ENCODE results near the gene MIP. TPM values are rescaled to one million over a fixed set of nuclear protein-coding genes. Genes with fewer than 3 reads are reported as not detected.
A peak's percentile ranks its signal among the peaks of the same experiment; 100 is the strongest.
"Not testable (repeated sequence)": the region's sequence is repeated elsewhere in the genome, so short reads cannot be mapped to it uniquely, and the experiment has no call there.

MIP gene
- total RNA-seq = 0.48 TPM
- long read RNA-seq = 0 reads

DNA sequence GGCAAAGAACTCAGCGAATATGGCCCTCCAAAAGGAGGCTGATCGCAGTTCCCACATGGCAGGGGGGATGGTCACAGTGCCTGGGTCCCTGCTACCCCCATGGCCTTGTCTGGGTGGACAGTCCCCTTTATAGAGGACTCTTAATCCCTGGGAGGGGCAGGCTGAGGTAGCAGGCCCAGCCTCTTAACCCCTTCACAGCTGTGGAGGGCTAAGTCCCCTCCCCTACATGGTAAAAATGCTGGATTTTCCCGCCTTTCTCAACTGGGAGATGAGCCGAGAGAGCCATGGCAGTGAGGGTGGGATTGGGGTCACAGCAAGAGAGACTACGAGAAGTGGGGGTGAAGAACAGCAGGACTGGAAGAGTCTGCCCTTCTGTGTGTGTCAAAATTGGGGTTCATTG, at the start of gene MIP:
Gene MIP (minus strand): TSS at position 101 of the 400 bp plus-strand sequence. CDS start 44 bp downstream, at position 57.
- intact Hi-C loops (cut with DNase I) = no loop called here
- no peak for DNase-seq (ENCODE audit: low spot score)

DNA sequence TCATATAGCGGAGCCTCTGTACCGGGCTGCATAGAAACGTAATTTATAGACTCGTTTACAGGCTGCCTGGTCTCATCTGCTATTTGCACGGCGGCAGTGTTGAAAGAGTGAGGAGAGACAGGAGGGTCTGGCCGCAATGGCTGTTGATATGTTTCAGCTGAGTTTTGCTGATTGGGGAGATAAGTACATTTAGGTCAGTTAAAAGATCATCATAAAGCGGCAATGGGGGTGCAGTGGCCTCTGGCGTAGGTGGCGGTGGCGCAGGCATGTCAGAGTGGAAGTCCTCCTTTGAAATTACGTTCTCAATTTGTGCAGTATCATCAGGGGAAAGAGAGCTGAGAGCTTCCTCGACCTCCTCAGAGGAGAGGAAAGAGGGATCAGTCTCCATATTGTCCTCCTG, 45.4 kb upstream of the MIP start:
- DNase-seq (ENCODE audit: low spot score) = peak; percentile 27
- intact Hi-C loops (cut with DNase I) = not testable (repeated sequence)

DNA sequence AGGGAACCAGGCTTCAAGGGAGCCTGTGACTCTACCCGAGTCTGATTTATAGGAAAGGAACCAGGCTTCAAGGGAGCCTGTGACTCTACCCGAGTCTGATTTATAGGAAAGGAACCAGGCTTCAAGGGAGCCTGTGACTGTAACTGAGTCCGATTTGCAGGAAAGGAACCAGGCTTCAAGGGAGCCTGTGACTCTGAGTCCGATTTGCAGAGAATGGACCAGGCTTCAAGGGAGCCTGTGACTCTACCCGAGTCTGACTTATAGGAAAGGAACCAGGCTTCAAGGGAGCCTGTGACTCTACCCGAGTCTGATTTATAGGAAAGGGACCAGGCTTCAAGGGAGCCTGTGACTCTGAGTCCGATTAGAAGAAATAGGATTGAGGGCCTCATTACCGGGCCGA, 45.0 kb upstream of the MIP start:
- intact Hi-C loops (cut with DNase I) = not testable (repeated sequence)

DNA sequence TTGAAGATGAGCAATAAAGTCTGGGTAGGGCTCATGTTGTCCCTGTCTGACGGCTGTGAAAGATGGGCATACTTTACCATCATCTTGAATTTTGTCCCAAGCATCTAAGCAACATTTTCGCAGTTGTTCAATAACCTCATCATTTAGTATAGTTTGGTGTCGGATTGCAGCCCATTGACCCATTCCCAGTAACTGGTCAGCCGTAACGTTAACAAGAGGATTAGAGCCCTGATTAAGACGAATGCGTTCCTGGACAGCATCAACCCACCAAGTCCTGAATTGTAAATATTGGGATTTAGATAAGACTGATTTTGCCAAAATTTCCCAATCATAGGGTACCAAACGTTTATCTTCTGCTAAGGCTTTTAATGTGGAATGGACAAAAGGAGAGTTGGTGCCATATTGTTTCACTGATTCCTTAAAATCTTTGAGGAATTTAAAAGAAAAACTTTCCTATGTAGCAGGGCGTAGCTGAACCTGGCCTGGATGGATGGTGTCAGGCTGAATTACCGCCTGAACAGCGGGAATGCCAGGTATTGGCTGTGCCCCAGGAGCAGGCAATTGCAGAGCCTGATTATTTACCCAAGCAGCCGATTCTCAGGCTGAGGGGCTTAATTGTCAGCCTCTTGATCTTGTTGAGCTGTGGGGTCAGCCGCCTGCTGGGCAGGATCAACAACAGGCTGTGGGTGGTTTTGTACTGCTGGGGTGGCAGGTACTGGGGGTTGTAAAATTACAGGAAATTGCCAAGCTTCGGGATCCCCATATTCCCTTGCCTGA, 43.9 kb upstream of the MIP start:
- DNase-seq (ENCODE audit: low spot score) = peak; percentile 27
- intact Hi-C loops (cut with DNase I) = not testable (repeated sequence)

More for the DNA sequence above, 45.0 kb upstream of the MIP start:
- not testable (repeated sequence) for DNase-seq (ENCODE audit: low spot score)

DNA sequence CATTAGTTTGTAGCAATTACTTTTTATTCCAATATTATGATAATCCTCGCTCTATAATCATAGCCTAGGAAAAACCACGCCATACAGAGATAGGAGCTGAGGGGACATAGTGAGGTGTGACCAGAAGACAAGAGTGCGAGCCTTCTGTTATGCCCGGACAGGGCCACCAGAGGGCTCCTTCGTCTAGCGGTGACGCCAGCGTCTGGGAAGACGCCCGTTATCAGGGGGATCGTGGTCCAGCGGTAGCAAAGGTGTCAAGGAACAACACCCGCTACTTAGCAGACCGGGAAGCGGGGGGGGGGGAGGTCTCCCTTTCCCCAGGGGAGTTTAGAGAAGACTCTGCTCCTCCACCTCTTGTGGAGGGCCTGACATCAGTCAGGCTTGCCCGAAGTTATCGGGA, 42.2 kb upstream of the MIP start:
- intact Hi-C loops (cut with DNase I) = not testable (repeated sequence)
- peak; percentile 82 for DNase-seq (ENCODE audit: low spot score)

DNA sequence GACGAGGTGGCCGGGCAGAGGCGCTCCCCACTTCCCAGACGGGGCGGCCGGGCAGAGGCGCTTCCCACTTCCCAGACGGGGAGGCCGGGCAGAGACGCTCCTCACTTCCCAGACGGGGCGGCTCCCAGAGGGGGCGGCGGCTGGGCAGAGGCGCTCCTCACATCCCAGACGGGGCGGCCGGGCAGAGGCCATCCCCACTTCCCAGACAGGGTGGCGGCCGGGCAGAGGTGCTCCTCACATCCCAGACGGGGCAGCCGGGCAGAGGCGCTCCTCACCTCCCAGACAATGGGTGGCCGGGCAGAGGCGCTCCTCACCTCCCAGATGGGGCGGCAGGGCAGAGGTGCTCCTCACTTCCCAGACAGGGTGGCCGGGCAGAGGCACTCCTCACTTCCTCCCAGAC, 40.0 kb upstream of the MIP start:
- DNase-seq (ENCODE audit: low spot score); intact Hi-C loops (cut with DNase I): not testable (repeated sequence)

DNA sequence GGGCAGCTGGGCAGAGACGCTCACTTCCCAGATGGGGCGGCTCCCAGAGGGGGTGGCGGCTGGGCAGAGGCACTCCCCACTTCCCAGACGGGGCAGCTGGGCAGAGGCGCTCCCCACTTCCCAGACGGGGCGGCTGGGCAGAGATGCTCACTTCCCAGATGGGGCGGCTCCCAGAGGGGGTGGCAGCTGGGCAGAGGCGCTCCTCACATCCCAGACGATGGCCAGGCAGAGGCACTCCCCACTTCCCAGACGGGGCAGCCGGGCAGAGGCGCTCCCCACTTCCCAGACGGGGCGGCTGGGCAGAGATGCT, 39.6 kb upstream of the MIP start:
- DNase-seq (ENCODE audit: low spot score); intact Hi-C loops (cut with DNase I): not testable (repeated sequence)

DNA sequence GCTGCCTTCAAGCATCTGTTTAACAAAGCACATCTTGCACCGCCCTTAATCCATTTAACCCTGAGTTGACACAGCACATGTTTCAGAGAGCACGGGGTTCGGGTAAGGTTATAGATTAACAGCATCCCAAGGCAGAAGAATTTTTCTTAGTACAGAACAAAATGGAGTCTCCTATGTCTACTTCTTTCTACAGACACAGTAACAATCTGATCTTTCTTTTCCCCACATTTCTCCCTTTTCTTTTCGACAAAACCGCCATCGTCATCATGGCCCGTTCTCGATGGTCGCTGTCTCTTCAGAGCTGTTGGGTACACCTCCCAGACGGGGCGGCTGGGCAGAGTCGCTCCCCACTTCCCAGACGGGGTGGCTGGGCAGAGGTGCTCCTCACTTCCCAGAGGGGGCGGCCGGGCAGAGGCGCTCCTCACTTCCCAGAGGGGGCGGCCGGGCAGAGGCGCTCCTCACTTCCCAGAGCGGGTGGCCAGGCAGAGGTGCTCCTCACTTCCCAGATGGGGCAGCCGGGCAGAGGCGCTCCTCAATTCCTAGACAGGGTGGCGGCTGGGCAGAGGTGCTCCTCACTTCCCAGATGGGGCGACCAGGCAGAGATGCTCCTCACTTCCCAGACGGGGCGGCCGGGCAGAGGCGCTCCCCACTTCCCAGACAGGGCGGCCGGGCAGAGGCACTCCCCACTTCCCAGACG, 39.1 kb upstream of the MIP start:
- intact Hi-C loops (cut with DNase I); DNase-seq (ENCODE audit: low spot score): not testable (repeated sequence)

DNA sequence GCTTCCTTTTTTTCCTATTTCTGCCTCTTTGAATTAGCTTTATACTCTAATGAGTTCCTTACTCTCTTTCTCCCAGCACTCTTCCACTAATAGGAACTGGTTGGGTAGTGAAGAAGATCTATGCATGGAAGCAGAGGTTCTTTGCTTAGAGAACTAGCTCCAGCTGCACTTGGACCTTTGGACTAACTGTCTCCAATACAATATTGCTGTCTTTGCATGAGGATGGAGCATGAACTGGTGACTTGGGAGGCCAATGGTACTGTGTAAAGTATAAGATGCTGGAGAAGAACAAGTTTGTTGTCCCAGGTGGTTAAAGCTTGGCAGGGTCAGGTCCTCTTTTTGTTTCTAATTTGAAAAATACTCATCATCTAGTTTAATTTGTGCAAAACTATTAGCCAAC, 35.9 kb upstream of the MIP start:
- DNase-seq (ENCODE audit: low spot score) = no peak
- intact Hi-C loops (cut with DNase I) = no loop called here

DNA sequence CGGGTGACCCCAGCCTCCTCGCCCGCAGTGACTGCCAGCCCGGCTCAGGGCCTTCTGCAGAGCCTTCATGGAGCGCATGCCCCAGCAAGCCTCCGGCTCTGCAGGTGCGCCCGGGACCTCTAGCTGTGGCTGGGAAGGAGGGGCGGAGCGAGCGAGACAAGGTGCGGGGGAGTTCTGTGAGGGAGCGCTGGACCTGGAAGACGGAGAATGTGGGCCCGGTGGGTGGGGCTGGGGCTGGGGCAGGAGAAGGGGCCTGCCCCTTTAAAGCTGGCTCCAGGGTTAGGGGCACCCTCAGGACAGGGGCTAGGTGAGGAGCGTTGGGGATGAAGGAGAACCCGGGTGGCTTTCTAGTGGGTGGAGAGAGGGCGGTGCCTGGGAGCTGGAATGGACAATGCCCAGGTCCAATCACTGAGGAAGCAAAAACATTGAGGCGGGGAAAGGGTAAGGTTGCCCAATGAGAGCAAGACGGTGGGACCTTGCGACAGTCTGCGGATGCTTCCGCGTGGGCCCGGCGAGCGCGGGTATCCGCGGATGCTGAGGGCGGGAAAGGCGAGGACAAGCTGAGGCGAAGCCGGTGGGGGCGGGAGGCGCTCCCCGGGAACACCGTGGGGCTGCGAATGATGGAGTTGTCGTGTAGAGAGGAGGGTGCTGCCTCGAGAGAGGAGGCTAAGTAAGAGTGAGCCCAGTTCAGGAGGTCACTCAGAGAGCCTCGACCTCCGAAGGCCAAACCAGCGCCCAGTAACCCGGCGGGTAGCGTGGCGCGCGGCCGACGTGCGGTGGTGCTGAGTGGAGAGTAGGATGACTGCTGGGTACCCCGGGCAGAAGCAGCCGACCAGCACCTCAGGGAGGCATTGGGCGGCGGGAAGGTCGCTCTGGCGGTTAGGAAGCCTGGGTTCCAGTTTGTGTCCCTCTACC, 33.8 kb upstream of the MIP start, which contains the start of gene GLS2:
Gene GLS2 (minus strand): TSS at position 121 of the 915 bp plus-strand sequence. CDS start 43 bp downstream, at position 78.
- intact Hi-C loops (cut with DNase I) = no loop called here
- peak; percentile 86 for DNase-seq (ENCODE audit: low spot score)

DNA sequence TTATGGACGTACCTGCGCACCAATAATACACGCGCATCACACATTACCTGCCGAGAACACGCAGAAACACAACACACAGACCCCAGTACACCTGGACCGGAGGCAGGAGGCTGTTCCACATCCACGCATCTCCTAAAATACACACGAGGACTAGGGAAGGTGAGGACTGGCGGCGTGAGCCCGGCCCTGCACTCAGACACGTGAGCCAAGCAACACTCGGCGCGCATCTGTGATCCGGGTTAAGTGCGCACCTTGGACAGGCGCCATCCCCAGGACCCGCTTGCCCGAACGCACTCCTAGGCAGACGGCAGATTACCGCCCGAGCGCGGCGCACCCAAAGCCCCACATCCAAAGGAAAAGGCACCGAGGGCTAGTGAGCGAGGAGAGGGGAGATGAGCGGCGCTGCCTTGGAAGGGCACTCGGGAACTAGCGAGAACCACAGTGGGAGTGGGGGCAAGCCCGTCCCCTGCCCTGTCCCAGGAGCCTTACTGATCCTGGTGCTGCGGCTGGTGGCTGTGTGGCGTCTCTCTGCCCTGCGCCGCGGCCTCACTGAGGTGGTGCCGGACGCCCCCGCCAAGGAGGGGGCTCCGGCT, 33.1 kb upstream of the MIP start:
- intact Hi-C loops (cut with DNase I) = no loop called here
- no peak for DNase-seq (ENCODE audit: low spot score)

DNA sequence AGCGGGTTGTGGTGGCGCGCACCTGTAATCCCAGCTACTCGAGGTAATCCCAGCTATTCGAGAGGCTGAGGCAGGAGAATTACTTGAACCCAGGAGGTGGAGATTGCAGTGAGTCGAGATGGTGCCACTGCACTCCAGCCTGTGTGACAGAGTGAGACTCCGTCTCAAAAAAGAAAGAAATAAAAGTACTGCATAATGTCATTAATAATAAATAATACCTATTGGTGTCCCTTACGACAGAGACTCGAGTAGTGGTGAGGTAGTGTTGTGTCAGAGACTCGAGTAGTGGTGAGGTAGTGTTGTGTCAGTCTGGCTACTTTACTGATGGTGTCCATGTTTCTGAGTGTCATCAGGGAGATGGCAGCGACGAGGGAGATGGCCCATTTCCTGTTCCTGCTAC, 32.2 kb upstream of the MIP start:
- DNase-seq (ENCODE audit: low spot score) = no peak
- intact Hi-C loops (cut with DNase I) = no loop called here

DNA sequence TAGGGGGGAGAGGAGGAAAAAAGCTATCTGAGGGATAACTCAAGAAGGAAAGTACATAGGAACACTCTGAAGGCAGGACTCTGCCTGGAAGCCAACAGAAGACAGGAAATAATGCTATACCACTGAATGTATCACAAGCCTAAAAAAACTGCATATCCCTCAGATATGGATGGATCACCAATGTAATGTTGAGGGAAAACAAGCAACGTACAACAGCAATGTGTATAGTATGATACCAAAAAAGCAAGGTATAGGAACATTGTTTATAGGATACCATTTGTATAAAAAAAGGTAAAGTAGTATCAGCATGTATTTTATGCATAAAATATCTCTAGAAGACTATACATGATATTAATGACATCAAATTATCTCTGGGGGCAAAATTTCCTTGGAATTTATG, 30.1 kb upstream of the MIP start:
- DNase-seq (ENCODE audit: low spot score) = no peak
- intact Hi-C loops (cut with DNase I) = no loop called here

DNA sequence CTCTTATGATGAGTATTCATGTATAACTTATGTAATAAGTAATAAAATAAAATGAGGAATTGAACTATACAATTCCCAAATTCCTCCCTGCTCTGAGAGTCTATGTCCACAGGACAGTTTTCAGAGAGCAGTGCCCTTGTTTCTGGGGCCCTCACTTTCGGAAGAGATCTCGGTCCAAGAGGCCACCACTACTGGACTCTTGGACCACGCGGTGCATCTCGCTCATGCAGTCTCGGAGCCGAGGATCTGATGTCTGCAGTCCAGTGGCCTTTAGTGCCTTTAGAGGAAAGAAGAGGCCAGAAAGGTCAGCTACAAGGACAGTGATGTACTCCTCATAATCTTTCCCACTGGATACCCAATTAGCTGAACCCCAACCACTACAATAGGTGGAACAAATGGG, 25.2 kb upstream of the MIP start:
- no peak for DNase-seq (ENCODE audit: low spot score)
- intact Hi-C loops (cut with DNase I) = no loop called here

DNA sequence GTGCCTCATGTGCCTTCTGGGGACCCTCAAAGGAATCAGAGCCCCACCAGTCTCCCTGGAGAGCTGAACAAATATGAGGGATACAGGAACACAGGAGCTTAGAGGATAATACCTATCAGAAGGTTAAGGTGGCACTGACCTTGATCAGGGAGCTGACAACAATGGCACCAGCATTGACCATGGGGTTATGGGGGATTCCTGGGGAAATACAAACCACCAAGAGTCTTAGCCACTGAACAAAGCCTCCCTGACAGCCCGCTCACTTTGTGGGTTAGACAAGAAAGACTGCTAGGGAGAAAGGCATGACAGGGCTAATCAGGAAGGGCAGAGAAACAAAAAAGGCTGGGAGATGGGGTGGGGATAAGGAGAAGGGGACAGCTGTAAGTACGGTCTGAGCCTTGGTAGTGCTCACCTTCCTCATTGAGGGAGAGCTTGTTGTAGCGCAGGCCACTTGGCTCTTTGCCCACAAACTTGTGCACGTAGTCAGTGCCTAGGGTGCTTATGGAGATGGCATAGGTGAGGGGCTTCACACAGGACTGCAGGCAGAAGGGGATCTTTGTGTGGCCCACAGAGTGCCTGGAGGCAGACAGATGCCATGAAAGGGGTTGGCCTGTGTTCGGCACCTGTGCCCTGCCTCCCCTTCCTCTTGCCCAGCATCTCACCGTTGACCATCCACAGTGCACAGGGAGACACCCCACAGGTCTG, 23.2 kb upstream of the MIP start:
- no peak for DNase-seq (ENCODE audit: low spot score)

DNA sequence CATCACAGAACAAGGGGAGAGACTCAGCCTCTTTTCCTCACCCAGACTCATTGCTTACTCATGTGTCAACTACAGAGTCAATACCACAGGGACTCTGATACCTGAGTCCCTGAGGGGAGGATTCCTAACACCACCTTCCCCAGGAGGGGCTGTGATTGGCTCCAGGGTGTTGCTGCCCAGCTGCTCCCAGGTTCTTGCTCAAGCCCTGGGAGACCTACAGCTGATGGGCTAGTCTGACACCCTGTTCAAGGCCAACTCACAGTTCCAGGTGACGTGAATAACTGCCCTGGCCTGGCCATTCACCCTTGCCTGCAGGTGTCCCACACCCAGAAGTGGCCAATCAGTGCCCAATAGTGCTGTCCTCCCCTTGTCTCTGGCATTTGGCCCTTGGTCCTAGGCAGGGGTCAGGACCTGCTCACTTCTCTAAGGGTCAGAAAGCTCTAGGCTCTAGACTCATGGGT, 22.5 kb upstream of the MIP start:
- DNase-seq (ENCODE audit: low spot score) = no peak
- intact Hi-C loops (cut with DNase I) = no loop called here

More for the DNA sequence above, 23.2 kb upstream of the MIP start:
- intact Hi-C loops (cut with DNase I) = no loop called here

DNA sequence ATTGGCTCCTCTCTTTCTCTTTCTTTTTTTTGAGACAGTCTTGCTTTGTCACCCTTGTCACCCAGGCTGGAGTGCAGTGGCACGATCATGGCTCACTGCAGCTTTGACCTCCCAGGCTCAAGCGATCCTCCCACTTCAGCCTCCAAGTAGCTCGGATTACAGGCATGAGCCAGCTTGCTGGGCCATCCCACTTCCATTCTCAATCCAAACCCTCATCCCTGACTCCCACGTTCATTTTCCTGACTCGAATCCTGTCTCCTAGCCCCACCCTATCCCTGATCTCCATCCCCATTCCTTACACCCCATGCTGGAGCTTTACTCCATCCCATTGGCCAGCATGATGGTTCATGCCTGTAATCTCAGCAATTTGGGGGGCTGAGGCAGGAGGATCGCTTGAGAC, 21.7 kb upstream of the MIP start:
- no peak for DNase-seq (ENCODE audit: low spot score)

DNA sequence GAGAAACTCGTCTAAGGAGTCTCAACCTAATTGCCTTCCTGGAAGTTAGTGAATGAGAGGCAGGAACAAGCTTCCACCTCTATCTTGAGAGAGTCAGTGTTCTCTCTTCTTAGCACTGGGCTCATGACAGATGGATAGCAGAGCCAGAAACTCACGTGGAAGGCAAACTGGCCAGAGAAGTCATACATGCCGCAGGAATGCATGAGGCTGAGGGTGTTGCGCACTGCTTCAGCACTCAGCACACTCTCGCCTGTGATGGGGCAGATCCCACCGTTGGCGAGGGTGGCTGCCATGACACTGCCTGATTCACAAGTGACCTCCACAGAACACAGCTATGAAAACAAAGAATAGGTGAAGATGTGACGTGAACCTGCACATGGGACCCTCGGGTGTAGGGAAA, 19.9 kb upstream of the MIP start:
- intact Hi-C loops (cut with DNase I) = no loop called here
- DNase-seq (ENCODE audit: low spot score) = no peak

More for the DNA sequence above, 21.7 kb upstream of the MIP start:
- intact Hi-C loops (cut with DNase I) = no loop called here

All from cardiac septum (tissue), 1 donor.